RWPE2 (cell line): ENCODE results near the gene SCGN.
"Not testable (repeated sequence)": the region's sequence is repeated elsewhere in the genome, so short reads cannot be mapped to it uniquely, and the experiment has no call there.

Source experiments
- ATAC-seq: fragments of 200-7000 bp; cut with Tn5 transposase; 3 replicates; pipeline ENCODE4 v1.9.1; 2021; ENCODE audit warnings: low read depth
- DNase-seq: peaks from one replicate; pipeline ENCODE4 v3.0.0-alpha.2; 2020; ENCODE audit warnings: low spot score
- H3K27ac ChIP-seq: fragments of 450-650 bp; 2 replicates; pipeline ENCODE4 v1.5.1; 2017; ENCODE audit warnings: mild to moderate bottlenecking; ENCODE audit not compliant: poor library complexity, severe bottlenecking
- H3K27me3 ChIP-seq: fragments of 250-450 bp; sonication (Bioruptor Pico); 2 replicates; pipeline ENCODE4 v1.5.1; 2021; ENCODE audit warnings: mild to moderate bottlenecking, moderate library complexity; ENCODE audit not compliant: insufficient read depth, poor library complexity, severe bottlenecking
- H3K36me3 ChIP-seq: fragments of 250-450 bp; sonication (Bioruptor Pico); 2 replicates; pipeline ENCODE4 v1.5.1; 2020; ENCODE audit warnings: low read depth, mild to moderate bottlenecking, moderate library complexity
- H3K4me1 ChIP-seq: fragments of 250-450 bp; sonication (Bioruptor Pico); 2 replicates; pipeline ENCODE4 v1.5.1; 2021; ENCODE audit warnings: mild to moderate bottlenecking, moderate library complexity; ENCODE audit not compliant: insufficient read depth, poor library complexity, severe bottlenecking
- H3K4me3 ChIP-seq: fragments of 250-450 bp; sonication (Bioruptor Pico); 2 replicates; pipeline ENCODE4 v1.5.1; 2021; ENCODE audit warnings: mild to moderate bottlenecking, moderate library complexity; ENCODE audit not compliant: severe bottlenecking
- H3K9me3 ChIP-seq: fragments of 250-450 bp; sonication (Bioruptor Pico); 2 replicates; pipeline ENCODE4 v1.5.1; 2021; ENCODE audit warnings: mild to moderate bottlenecking, moderate library complexity; ENCODE audit not compliant: severe bottlenecking
- CTCF ChIP-seq: fragments of 450-650 bp; IDR thresholded peaks from one replicate; pipeline ENCODE4 v1.5.1; 2017; ENCODE audit warnings: mild to moderate bottlenecking, moderate library complexity; ENCODE audit not compliant: poor library complexity, severe bottlenecking

Gene SCGN

GRCh38 chr6:25747477-25747876, 95.5 kb downstream of the SCGN start:
- H3K27me3 ChIP-seq, result no peaks in the 10 kb centered on the region
- DNase-seq (no peak), ATAC-seq (no peak)
- H3K27ac ChIP-seq, result no peak overlapping the region
- H3K4me3 ChIP-seq, result no peak overlapping the region
- TF ChIP-seq CTCF, result no peak
- H3K4me1 ChIP-seq, result no peaks in the 10 kb centered on the region
- H3K36me3 ChIP-seq, result no peaks in the 10 kb centered on the region
- H3K9me3 ChIP-seq, result no peaks in the 10 kb centered on the region

GRCh38 chr6:25748049-25748448, 96.0 kb downstream of the SCGN start:
- no peaks in the 10 kb centered on the region for H3K36me3 ChIP-seq
- no peak for ATAC-seq
- H3K4me3 ChIP-seq, result no peak overlapping the region
- H3K4me1 ChIP-seq, result no peaks in the 10 kb centered on the region
- no peak overlapping the region for H3K27ac ChIP-seq
- DNase-seq, result no peak
- no peaks in the 10 kb centered on the region for H3K9me3 ChIP-seq
- TF ChIP-seq CTCF, result no peak
- H3K27me3 ChIP-seq, result no peaks in the 10 kb centered on the region

- H3K4me3 ChIP-seq, ATAC-seq, H3K36me3 ChIP-seq, H3K27ac ChIP-seq, H3K27me3 ChIP-seq, H3K4me1 ChIP-seq, H3K9me3 ChIP-seq, DNase-seq: not testable (repeated sequence)
Observed at GRCh38 chr6:25748601-25749517, 96.8 kb downstream of the SCGN start.

- no peaks in the 10 kb centered on the region for H3K36me3 ChIP-seq
- H3K27me3 ChIP-seq, result no peaks in the 10 kb centered on the region
- H3K27ac ChIP-seq, result no peak overlapping the region
- no peaks in the 10 kb centered on the region for H3K4me1 ChIP-seq
- no peak for TF ChIP-seq CTCF
- DNase-seq, result no peak
- H3K9me3 ChIP-seq, result no peaks in the 10 kb centered on the region
- no peak overlapping the region for H3K4me3 ChIP-seq
- no peak for ATAC-seq
Observed at GRCh38 chr6:25749837-25750236, 97.8 kb downstream of the SCGN start.

GRCh38 chr6:25750906-25751305, 98.9 kb downstream of the SCGN start:
- no peak overlapping the region for H3K4me3 ChIP-seq
- no peaks in the 10 kb centered on the region for H3K36me3 ChIP-seq
- H3K9me3 ChIP-seq, result no peaks in the 10 kb centered on the region
- TF ChIP-seq CTCF, result no peak
- ATAC-seq (no peak), DNase-seq (no peak)
- H3K27me3 ChIP-seq, result no peaks in the 10 kb centered on the region
- H3K4me1 ChIP-seq, result no peaks in the 10 kb centered on the region
- no peak overlapping the region for H3K27ac ChIP-seq
